CD4-positive, alpha-beta T cell treated with Interleukin-4 for 4 hours (primary cell): Measurements from ENCODE around the gene DISP2.

Experiments
- DNase-seq: peaks from one replicate; pipeline ENCODE4 v3.0.0-alpha.2; 2020

DISP2 gene

GRCh38 chr15:40398413-40398873 is 40.4 kb downstream of the DISP2 start:
- no peak for DNase-seq

GRCh38 chr15:40399370-40399769 is 41.4 kb downstream of the DISP2 start:
- DNase-seq = no peak

GRCh38 chr15:40405501-40406381 is 47.7 kb downstream of the DISP2 start, which contains the start of gene IVD:
Gene IVD, plus strand, starts transcription at chr15:40405795. Its CDS starts 33 bp downstream, at chr15:40405828.
- peak; percentile 90 for DNase-seq

GRCh38 chr15:40407330-40407990 is 49.4 kb downstream of the DISP2 start:
- DNase-seq = no peak

GRCh38 chr15:40409366-40409765 is 51.3 kb downstream of the DISP2 start:
- DNase-seq = no peak

- DNase-seq = no peak
These were observed 52.5 kb downstream of the DISP2 start for GRCh38 chr15:40410476-40410875.

- no peak for DNase-seq
These were observed 54.2 kb downstream of the DISP2 start for GRCh38 chr15:40412095-40412759.

GRCh38 chr15:40413036-40413435 is 55.0 kb downstream of the DISP2 start:
- no peak for DNase-seq

- no peak for DNase-seq
These were observed 56.8 kb downstream of the DISP2 start for GRCh38 chr15:40414816-40415215.

GRCh38 chr15:40415226-40415625 is 57.2 kb downstream of the DISP2 start:
- no peak for DNase-seq

- DNase-seq = no peak
These were observed 58.0 kb downstream of the DISP2 start for GRCh38 chr15:40416056-40416455.

GRCh38 chr15:40418126-40418525 is 60.1 kb downstream of the DISP2 start:
- DNase-seq = no peak

GRCh38 chr15:40420071-40420713 is 62.2 kb downstream of the DISP2 start:
- no peak for DNase-seq

GRCh38 chr15:40420793-40421192 is 62.8 kb downstream of the DISP2 start:
- no peak for DNase-seq

GRCh38 chr15:40421246-40422157 is 63.5 kb downstream of the DISP2 start:
- DNase-seq = peak; percentile 66

GRCh38 chr15:40424483-40425115 is 66.6 kb downstream of the DISP2 start:
- DNase-seq = no peak

- no peak for DNase-seq
These were observed 67.7 kb downstream of the DISP2 start for GRCh38 chr15:40425681-40426080.

- DNase-seq = no peak
These were observed 69.2 kb downstream of the DISP2 start for GRCh38 chr15:40427188-40427587.

GRCh38 chr15:40428185-40428584 is 70.2 kb downstream of the DISP2 start:
- no peak for DNase-seq
